HG02623 (cell line): ENCODE data around the gene MIA2.
"Not testable (repeated sequence)": the region's sequence is repeated elsewhere in the genome, so short reads cannot be mapped to it uniquely, and the experiment has no call there.

Source experiments
- ATAC-seq: cut with Tn5 transposase; IDR thresholded peaks from one replicate; pipeline ENCODE4 v1.9.1; 2021; ENCODE audit warnings: moderate library complexity; ENCODE audit not compliant: unreplicated experiment

MIA2 gene

GRCh38 chr14:39231751-39232553, 1.8 kb upstream of the MIA2 start:
- ATAC-seq, result peak; percentile 82

- no peak for ATAC-seq
Measured at GRCh38 chr14:39232554-39233415, 930 bp upstream of the MIA2 start.

DNA sequence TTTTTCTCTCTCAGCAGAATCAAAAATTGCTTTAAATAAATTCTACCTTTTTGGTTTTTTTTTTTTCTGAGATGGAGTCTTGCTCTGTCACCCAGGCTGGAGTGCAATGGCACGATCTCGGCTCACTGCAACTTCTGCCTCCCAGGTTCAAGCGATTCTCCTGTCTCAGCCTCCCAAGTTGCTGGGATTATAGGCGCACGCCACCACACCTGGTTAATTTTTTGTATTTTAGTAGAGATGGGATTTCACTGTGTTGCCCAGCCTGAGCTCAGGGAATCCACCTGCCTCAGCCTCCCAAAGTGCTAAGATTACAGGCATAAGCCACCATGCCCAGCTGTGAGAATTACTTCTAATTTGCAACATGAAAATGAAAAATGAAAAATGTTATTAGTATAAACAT, 1.3 kb downstream of the MIA2 start:
- ATAC-seq, result not testable (repeated sequence)

- not testable (repeated sequence) for ATAC-seq
Measured at GRCh38 chr14:39235466-39235865, 1.8 kb downstream of the MIA2 start.

DNA sequence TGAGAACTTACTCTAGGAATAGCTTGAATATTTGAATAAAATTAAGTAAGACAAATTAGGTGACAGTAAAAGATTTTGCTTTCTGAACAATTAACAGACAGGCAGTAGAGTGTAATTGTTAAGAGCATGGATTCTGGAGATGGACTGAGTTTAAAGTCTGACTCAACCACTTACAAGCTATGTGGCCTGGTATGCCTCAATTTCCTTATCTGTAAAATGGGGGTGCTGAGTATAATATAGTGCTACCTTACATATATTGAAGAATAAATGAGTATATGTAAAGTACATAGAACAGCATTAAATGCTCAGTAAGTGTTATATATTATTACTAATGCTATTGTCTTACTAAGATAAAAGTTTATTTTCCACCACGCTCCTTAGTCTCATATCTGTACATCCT, 7.1 kb downstream of the MIA2 start:
- ATAC-seq, result no peak

GRCh38 chr14:39241637-39242036, 7.9 kb downstream of the MIA2 start:
- no peak for ATAC-seq

DNA sequence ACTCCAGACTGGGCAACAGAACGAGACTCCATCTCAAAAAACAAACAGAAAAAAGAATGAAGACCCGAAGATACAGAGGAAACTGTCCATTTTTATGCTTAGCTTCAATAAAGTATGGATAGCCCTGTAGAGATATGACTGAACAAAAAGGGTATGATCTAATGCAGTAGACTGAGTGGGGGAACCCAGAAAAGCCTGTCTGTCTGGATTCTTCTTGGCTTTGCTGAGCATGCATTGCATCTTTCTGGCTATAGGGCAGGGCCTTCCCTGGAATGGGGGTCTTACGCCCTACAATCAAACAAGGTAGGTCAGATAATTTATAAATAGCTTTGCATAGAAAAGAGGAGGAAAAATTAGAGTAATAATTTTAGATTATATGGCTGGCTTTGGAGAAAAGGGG, 10.1 kb downstream of the MIA2 start:
- no peak for ATAC-seq

DNA sequence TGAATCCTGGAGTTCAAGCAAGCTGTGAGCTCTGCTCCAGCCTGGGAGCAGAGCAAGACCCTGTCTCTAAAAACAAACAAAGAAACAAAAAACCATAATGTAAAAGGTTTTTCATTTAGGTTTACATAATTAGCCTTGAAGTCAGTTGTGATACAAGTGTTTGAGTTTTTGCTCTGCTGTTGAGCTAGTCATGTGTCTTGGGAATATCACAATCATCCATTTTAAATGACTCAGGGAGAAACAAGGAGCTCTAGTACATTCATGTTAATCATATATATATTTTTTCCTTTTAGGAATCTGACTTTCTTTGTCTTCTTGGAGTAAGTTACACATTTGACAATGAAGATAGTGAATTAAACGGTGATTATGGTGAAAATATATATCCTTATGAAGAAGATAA, 12.9 kb downstream of the MIA2 start:
- no peak for ATAC-seq

- ATAC-seq, result no peak
Measured at GRCh38 chr14:39247256-39247655, 13.5 kb downstream of the MIA2 start.

DNA sequence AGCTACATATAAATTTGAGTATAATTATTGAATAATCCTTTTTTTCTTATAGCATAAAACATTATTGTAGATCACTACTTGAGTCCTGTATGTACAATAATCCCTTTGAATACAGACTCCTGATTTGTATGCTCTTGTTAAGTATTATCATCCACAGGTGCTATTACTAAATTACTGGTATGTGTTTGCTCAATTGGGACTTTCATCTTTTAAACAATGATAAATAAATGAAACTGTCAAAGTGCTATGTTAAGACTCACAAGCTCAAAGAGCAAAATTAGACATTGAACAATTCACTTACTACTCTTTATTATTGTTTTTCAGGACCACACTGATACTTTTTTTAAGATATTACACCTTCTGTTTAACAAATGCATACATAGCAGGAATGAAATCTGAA, 17.8 kb downstream of the MIA2 start:
- ATAC-seq, result no peak

DNA sequence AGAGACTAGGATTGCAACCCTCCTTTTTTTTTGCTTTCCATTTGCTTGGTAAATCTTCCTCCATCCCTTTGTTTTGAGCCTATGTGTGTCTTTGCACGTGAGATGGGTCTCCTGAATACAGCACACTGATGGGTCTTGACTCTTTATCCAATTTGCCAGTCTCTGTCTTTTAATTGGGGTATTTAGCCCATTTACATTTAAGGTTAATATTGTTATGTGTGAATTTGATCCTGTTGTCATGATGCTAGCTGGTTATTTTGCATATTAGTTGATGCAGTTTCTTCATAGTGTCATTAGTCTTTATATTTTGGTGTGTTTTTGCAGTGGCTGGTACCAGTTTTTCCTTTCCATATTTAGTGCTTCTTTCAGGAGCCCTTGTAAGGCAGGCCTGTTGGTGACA, 23.7 kb downstream of the MIA2 start:
- not testable (repeated sequence) for ATAC-seq

GRCh38 chr14:39258782-39259545, 25.2 kb downstream of the MIA2 start:
- ATAC-seq, result no peak

- ATAC-seq, result not testable (repeated sequence)
Measured at GRCh38 chr14:39260161-39260560, 26.4 kb downstream of the MIA2 start.

- ATAC-seq, result not testable (repeated sequence)
Measured at GRCh38 chr14:39262214-39262613, 28.5 kb downstream of the MIA2 start.

DNA sequence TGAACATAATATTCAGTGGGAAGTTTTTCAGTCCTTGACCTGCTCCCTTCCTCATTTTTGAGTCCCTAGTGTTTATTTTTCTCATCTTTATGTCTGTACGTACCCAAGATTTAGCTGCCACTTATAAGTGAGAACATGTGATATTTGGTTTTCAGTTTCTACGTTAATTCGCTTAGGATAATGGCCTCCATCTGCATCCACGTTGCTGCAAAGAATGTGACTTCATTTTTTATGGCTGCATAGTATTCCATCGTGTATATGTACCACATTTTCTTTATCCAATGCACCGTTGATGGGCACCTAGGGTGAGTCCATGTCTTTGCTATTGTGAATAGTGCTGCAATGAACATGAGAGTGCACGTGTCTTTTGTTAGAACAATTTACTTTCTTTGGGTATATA, 30.3 kb downstream of the MIA2 start:
- ATAC-seq, result no peak

GRCh38 chr14:39264558-39264957, 30.8 kb downstream of the MIA2 start:
- no peak for ATAC-seq

DNA sequence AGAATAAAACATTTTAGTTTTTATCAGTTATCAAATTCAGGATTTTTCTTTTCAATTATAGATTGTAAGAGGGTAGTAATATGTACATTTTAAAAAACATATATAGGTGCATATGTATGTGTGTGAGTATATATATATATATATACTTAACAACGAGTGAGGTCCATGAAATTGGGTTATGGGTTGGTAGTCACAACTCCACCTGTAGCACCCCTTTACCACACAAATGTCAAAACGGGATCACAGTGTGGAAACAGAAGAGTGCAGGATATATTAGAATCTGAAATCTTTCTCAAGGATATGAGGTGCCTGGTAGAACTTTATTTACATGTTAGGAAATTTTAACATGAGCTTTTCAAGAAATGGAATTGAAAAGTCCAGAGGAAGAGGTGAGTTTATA, 31.3 kb downstream of the MIA2 start:
- no peak for ATAC-seq

DNA sequence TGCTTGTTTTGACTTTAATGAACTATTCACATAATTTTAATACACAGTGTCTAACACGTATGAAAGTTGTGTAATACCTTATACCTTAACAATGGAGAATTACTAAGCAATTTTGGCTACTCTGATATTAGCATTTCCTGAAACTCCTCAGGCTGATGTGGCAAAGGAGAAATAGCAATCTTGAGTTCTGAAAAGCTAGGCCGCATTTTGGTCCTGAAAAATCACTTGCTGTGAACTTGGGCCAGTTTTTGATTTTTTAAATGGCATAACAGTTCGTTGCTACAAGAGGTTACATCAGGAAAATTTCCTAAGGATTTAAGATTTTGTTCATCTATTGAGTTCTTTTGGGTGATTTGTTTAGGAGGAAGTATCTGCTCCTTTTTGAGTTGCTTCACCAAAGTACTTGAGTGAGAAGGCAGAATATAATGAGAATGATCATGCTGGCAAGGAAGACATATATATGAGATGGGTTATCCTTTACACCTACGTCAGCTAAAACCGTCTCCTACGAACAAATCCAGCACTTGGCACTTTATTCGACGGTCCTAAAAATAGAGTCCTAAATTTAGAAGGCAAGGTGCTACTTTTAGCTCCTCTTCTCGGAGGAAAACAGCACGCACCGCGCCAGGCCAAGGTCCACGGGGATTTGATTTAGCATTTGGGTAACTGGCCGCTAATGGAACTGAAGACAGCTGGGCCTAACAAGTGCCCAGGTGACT, 32.2 kb downstream of the MIA2 start:
- no peak for ATAC-seq

GRCh38 chr14:39266525-39266870, 32.8 kb downstream of the MIA2 start:
- ATAC-seq, result peak; percentile 33

DNA sequence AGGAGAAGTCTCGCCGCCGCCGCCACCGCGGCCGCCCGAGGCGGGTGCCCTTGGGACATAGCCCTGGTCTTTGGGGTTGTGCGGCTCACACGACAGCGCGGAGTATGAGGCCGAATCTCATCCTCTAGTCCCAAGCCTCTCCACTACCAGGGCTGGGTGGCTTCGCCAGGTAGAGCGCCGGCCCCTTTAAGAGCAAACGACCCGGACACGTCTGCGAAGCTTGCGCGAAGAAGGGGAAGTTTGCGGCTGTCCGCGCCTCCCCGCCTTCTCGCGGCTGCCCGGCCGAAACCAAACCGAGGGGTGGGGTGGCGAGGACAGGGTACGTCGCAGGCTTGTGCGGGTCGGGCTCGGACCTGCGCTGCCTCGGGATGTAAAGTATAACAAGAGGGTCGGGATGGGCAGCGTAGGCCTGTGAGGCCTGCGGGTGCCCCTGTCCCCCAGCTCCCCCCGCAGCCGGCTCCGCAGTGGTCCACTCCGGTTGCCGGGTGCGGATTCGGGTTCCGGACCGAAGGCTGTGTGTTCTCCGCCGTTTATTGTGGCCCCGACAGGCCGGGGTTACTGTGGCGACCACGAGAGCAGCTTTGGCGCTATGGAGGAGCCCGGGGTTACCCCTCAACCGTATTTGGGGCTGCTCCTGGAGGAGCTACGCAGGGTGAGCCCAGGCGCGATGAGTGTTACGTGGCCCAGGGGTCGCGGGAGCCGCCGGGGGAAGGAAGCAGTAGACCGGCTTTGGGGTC, 33.3 kb downstream of the MIA2 start:
- peak; percentile 84 for ATAC-seq
